HG03280 (cell line): ENCODE measurements around the gene MYLK4.

Experiments used
- ATAC-seq: cut with Tn5 transposase; IDR thresholded peaks from one replicate; pipeline ENCODE4 v1.9.1; 2021; ENCODE audit warnings: mild to moderate bottlenecking, moderate library complexity; ENCODE audit not compliant: unreplicated experiment

The MYLK4 gene

DNA sequence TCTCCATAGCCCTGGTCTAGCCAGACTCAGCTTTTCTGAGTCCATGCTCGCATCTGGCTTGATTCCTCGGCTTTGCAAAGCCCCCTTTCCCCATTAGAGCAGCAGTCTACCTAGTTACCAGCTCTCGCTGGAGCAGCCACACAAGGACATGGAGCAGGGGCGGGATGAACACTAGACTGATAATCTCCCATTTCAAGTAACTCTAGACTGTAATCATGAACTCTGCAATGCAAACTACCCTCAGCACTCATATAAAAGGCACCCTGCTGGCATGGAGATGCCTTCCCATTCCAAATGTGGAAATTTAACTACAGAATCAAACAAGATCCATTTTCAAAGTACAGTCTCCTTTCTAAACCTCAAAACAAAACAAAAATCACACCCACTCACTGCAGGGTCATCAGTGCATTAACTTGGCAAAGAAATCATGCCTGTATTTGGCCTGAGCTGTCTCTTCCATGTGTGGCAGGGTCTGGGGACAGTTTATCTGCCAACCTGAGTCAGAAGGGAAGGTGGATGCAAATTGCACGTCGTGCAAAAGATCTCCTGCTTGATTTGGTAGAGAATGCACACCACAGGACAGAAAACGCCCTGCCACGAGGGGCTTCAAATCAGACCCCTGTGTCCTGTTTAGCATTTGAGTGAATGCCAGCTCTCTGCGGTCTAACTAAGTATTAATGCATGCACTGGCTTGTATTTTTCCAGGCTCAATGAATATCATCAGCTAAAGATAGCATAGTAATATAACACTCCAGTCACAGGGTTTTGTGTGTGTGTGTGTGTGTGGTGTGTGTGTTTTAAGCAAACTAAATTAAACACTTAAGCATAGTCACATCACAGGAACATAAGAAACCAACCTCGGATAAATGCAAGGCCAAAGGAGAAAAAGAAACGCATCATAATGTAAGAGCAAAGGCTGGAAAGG is 85.3 kb downstream of the MYLK4 start:
- ATAC-seq = no peak

DNA sequence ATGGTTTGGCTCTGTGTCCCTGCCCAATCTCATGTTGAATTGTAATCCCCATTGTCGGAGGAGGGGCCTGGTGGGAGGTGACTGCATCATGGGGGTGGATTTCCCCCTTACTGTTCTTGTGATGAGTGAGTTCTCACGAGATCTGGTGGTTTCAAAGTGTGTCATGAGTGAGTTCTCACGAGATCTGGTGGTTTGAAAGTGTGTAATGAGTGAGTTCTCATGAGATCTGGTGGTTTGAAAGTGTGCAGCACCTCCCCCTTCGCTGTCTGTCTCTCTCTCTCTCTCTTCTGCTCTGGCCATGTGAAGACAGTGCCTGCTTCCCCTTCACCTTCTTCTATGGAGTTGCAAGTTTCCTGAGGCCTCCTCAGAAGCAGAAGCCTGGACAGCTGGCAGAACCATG is 87.6 kb downstream of the MYLK4 start:
- ATAC-seq = no peak

DNA sequence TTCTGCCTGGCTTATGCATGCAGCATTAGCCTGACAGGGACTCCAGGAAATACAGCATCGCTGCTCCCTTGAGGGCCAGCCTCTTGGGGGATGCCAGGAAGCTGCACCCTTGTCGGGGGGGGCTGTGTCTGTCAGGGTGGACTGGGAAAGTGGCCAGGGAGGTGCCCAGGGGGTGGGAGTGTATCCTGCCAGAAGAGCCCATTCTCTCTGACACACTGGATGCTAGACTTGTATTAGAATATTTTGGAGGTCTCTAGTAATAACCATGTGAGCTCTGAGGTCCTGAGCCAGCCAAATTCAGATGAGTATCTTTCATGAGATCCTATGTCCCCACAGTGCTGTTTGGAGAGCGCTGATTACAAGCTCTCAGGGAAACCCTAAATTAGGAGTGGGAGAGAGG is 89.1 kb downstream of the MYLK4 start:
- no peak for ATAC-seq

DNA sequence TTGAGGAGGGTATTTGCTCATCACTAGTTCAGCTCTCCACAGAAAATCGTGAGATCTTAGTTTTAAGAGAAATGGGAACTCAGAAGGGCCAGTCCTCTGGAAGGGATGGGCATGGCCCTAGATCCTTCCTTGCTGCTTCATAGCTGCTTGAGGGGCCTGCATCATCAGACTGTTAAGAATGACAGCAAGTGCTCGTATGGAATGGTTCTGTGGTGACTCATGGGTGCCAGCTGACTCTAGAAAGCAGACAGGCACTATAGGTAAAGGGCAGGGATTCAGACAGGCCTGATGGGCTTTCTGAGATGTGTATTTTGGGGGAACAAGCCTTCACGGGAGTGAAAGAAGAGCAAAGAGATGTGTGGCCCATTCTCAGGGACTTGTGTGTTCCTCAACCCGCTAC is 90.8 kb downstream of the MYLK4 start:
- ATAC-seq = no peak

DNA sequence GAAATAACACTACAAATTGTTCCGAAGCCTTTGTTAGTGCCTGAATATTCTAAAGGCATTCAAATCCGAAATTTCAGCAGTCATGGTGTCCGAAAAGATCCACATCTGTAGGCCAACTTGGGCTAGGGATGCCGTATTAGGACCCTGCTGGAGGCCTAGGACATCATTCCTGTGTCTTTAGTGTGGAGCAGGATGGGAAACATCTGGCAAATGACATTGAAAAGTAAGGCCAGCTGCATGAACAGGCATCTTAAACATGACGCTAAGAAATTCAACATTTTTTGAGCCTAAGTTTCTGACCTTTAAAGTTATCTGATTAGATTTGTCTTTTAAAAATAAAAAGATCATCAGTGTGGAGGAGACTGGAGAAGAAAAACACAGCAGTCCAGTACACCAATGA is 91.3 kb downstream of the MYLK4 start:
- no peak for ATAC-seq

DNA sequence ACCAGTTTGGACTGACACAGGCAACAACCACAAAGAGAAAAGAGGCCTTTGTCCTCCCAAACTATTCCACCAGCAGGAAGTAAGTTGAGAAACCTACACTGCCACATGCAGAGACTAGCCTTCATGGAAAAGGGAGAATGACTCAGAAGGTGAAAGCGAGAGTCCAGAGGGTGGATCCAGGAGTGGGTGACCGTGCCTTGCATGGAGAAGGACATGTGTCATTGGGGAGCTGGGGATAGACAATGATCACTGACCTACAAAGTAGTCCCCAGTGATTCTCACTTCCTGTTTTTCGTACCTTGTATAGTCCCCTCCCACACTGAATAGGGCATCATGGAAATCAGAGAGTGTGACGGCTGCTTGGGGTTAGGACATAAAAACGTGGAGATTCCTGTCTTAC is 91.9 kb downstream of the MYLK4 start:
- ATAC-seq = peak; percentile 71

DNA sequence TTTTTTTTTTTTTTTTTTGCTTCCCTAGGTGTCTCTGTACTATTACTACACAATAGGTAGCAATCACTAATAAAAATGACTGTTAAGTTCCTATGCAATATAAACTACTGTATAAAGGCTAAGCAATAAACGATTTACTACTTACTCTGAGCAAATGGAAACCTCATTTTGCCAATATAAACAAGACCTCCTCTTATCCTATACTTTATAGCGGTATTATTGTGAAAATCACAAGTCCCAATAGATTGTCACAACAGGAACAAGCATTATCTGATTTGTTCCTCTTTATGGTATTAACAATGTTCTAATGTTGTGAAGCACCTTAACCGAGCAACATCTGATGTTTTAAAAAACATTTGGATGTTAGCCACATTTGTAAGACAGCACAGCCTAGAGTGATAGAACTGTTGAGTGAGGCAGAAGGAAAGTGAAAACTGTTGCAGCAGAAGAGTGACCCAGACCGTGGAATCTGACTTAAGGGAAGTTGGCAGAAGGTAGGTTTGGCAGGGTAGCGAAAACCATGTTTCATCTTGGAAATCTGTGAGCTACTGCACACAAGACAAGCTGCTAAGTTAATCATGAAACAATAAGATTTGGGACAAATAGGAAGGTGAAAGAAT is 94.2 kb downstream of the MYLK4 start:
- ATAC-seq = no peak

DNA sequence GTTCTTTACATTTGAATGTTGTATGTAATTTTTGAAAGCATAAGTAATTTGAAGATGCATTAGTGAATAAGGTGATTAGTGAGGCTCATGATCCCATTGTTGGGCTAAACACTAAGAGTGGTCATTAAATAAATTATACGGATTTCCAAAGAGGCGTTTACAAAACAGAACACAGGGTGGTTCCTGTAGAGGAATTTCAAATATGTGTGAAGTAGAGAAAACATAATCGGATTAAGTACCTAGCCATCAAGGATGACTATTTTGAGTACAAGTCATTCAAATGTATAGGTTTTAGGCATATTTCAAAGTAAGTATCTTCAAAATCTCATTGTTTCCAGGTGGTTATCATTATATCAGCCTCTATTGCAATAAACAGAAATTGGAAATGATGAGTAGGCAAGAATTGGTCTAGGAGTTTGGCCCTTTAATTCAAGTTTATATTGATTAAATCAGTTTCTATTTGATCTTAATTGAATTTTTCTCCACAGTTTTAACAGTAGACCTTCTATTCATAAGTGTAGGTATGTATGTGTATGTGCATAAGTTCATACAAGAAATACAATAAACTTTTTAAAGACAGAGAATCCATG is 94.8 kb downstream of the MYLK4 start:
- ATAC-seq = no peak

DNA sequence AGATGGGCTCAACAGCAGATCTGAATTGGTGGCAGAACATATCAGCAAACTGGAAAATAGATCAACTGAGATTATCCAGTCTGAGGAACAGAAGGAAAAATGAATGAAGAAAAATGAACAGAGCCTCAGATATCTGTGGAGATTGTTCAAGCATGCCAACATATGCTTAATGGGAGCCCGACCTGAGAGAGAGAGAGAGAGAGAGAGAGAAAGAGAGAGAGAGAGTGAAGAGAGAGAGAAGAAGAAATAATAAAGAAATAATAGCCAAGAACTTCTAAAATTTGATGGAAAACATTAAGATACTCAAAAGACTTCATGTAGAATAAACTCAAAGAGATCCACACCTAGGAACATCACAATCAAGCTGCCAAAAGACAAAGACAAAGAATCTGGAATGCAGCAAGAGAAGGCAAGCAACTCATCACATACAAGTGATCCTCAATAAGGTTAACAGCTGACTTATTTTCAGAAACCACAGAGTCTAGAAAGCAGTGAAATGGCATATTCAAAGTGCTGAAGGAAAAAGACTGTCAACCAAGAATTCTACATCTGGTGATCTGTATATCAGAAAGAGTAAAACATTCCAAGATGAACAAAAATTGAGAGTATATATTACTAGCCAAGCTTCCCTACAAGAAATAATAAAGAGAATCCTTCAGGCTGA is 97.2 kb downstream of the MYLK4 start:
- no peak for ATAC-seq

DNA sequence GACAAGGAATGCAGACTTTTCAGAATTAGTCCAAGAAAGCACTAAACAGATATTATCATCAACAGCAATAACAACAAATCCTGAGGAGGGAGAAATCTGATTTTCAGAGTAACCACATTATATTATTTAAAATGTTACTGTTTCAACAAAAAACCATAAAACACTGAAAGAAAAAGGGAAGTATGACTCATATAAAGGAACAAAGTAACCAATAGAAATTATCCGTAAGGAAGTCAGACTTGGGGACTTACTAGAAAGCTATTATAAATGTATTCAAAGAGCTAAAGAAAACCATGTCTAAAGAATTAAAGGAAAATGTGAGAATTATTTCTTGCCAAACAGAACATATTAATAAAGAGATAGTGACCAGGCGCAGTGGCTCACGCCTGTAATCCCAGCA is 98.1 kb downstream of the MYLK4 start:
- no peak for ATAC-seq

DNA sequence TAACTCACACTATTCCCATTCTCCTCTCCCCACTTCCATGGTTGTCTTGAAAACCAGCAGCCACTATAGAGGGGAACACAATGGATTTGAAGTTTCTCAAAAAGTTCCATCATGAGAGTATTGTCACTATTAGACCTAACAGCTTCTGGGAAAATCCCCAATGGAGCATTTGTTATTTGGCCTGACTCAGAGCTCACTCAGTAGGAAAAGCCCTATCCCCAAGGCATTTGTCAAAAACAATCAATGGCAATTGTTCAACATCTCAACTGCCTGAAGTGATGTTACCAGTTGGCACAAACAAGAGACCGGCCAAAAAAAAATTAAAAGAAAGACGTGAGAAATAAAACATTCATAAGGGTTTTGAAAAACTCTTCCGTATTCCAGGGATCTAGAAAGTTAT is 98.8 kb downstream of the MYLK4 start:
- ATAC-seq = no peak

DNA sequence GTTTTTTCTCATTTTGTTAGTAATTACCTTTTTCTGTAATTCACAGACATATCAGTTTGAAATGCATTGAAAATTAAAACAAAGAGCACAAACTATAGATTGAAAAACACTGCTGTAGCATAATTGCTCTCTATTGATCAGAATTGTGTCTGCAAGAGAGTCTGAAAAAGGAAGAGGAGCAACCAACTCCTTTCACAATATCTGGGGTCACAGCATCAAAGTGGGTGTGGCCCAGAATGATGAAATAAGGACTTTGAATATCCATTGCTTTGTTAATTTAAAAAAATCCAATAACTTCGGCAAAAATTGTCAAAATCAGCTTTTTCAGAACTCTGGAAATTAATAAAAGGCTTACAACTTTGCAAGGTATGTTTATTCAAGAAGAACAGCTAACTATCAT is 99.2 kb downstream of the MYLK4 start:
- no peak for ATAC-seq

DNA sequence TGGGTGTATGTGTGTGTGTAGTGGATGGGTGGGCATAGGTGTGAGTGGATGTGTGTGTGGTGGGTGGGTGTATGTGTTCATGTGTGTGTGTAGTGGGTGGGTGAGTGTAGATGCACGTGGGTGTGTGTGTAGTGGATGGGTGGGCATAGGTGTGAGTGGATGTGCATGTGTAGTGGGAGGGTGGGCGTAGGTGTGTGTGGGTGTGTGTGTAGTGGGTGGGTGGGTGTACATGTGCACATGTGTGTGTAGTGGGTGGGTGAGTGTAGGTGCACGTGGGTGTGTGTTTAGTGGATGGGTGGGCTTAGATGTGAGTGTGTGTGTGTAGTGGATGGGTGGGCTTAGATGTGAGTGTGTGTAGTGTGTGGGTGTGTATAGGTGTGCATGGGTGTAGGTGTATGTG is 104.4 kb downstream of the MYLK4 start:
- ATAC-seq = no peak

DNA sequence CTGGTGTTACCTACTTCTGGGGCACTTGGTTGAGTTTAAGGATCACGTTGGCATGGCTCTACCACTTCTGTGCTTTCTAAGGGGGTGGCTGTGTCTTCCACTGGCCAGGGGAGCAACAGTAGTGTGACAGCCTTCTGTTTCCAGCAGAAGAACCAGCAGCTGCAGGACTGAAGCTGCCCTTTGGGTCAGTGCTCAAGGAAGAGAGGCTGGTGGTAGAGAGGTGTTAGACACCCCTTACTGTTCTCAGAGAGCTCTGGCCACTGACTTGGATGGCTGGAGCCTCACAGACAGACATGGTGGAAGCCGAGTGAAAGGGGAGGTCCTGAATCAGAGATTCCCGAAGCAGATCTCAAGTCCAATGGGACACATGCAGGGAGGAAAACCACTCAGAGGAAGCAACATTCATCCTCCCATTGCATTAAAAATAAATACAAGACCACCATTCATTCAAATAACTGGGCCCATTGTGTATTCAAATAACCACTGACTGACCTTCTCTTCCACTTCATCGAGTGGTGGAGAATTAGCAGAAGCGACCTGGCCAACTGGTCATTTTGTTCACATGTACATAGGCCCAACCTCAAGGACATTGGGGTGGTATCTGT is 106.7 kb downstream of the MYLK4 start:
- ATAC-seq = no peak

DNA sequence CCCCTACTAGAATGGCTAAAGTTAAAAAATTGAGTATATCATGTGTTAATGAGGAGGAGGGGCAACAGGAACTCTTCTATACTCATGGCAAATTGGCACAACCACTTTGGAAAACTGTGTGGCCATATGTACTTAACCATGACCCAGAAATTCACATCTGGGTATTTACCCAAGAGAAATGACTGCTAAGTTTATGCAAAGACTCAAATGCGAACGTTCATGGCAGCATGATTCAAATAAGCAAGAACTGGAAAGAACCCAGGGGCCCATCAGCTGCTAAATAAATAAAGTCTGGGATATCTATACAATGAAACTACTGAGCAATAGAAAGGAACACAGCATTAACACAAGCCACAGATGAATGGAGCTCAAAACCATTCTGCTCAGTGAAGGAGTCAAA is 107.6 kb downstream of the MYLK4 start:
- ATAC-seq = no peak

DNA sequence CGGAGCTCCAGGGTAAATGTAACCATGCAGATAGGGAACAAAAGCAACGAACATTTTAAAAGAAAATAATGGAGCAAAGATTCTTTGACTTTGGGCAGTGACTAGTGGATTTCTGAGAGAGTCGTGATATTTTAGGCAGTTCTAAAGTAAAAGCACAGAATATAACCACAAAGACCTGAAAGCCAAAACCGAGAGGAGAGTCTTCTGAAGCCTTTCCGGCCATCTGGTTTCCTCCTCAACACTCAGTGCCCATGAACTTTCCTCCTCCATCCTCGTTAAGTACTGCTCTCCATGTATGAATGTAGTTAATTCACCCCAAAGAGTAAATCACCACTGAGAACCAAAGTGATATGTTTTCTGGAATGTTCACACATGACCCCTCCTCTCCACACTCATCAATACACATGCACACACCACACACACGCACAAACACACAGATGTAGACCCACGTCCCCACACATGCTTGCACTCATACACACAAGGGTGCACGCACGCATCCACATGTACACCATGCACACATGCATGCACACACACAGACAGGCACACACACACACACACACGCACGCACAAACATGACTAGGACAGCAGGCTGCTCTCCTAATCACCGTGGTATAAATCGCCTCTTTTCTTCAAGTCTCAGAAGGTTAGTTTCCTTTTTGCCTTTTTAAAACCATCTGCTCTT is 109.5 kb downstream of the MYLK4 start:
- ATAC-seq = no peak

DNA sequence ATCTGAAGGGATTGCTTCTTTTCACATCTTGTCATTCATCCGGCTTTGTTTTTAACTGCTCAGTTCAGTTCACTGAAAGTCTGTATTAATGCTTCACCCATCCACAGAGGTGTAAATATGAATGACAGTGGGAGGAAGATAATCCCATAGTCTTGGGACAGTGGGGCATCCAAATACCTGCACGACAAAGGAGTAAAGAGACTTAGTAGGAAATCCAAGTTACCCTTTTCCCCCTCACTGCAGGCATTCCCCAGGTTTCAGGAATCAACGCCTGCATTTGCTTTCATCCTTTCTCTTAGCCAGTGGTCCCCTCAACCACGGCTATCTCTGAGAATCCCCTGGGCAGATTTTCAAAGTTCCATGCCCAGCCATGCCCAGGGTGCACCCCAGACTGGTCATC is 110.2 kb downstream of the MYLK4 start:
- ATAC-seq = no peak

DNA sequence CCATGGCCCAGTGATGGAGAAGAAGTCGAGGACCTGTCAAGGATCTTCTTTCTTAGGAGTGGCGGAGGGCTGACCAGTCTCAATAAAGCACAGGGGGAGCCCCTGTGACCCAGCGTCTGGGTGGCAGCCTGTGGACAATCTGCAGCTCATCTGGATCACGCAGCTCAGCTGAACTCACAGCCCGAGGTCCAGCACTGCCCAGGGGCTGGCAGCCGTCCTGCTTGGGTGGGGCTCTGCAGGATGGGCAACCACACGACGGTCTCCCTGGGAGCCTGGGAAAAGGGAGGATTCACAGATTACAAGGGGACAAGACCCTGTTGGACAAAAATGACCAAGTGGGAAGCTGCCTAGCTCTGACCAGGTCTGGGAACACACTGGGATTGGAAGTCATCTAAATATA is 110.8 kb downstream of the MYLK4 start:
- ATAC-seq = no peak

DNA sequence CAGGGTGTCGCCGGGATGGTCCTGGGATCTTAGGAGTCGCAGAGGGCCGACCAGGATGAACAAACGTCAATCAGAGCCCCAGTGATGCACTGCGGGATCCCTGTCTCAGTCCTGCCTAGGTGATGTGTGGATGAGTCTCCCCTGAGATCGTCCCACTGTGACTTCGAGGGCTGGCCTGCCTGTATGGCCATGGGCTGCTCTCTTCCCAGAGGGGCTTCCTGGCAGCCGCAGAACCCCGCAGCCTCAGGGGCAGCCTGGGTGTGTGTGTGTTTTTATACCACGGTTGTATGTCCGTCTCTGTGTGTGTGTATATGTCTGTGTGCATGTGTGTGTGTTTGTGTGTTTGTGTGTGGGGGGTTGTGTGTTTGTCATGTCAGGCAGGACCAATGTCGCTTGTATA is 111.6 kb downstream of the MYLK4 start:
- no peak for ATAC-seq

DNA sequence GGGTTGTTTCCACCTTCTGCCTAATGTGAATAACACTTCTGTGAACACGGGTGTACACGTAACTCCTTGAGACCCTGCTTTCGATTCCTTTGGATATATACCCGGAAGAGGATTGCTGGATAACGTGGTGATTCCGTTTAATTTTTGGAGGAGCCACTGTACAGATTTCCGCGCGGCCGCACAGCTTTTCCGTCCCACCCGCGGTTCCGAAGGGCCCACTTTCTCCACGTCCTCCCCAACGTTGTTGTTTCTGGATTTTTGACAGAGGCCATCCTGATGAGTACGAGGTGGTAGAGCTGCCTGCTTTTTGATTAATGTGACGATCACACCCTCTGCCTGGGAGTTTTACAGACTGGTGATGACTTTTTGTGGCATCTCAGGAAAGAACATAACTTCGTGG is 114.0 kb downstream of the MYLK4 start:
- no peak for ATAC-seq

DNA sequence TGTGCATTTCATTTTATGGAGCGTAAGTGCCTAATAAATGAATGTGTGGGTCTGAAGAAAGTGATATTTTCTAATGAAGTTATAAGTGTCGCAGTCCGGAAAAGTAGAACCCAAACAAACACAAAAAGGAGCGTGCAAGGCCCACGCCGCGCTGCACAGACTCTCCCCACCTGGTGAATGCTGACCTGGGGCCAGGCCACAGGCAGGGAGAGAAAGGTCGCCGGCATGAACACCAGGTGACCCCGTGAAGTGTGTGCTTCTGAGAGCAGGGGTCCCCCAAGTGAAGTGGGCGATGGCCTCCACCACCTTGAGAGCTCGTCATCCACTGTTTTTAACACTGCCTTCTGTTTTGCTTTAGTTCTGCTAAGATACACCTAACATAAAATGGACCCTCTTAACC is 114.8 kb downstream of the MYLK4 start:
- ATAC-seq = no peak
